ENCODE results near the gene B3GALNT1.

B3GALNT1 gene

GRCh38 chr3:161104561-161105551, at the start of gene B3GALNT1:
Gene B3GALNT1 (minus strand): TSS chr3:161105349. CDS start chr3:161086754, 18,595 bp downstream.
- in situ Hi-C loops (cut with MboI; ENCODE audit: low sequenced_read_pairs), result no loop called here

DNA sequence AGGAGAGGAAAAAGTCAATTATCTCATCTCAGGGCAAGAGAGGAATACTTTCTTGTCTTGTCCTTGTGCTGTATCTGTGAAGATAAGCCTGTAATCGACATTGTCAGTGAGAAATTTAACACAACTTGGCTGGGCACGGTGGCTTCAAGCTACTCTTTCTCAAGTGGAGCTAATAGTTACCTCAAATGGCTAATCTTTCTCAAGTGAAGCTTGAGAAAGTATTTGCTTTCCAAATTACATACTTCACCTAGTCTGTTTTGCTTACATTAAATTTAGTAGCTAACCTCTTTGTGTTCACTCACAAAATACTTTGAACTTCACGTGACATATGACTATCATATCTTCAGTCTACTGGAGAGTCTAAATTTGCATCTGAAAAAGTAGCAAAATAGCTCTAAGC, 48.3 kb upstream of the B3GALNT1 start:
- in situ Hi-C loops (cut with MboI; ENCODE audit: low sequenced_read_pairs), result no loop called here

GRCh38 chr3:161150001-161150525, 44.9 kb upstream of the B3GALNT1 start:
- in situ Hi-C loops (cut with MboI; ENCODE audit: low sequenced_read_pairs), result no loop called here

DNA sequence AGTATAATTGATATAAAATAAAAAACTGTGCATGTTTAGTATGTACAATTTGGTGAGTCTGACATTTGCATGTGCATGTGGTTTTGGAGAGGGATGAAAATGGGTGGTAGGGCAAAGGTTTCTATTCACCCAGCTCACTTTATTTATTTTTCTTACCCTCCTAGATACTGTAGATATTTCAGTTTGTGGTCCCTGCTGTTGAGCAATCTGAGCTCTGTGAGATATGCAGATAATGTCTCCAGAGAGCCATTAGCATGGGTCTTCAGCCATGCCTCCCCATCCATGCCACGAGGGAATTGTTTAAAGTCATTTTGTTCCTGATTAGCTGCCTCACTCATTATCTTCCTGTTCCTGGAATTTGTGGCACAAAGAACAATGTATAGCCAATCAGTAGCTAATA, 44.4 kb upstream of the B3GALNT1 start:
- in situ Hi-C loops (cut with MboI; ENCODE audit: low sequenced_read_pairs), result no loop called here

GRCh38 chr3:161148832-161149475, 43.8 kb upstream of the B3GALNT1 start:
- in situ Hi-C loops (cut with MboI; ENCODE audit: low sequenced_read_pairs), result no loop called here

- in situ Hi-C loops (cut with MboI; ENCODE audit: low sequenced_read_pairs), result no loop called here
Observed at GRCh38 chr3:161142486-161142885, 37.3 kb upstream of the B3GALNT1 start.

DNA sequence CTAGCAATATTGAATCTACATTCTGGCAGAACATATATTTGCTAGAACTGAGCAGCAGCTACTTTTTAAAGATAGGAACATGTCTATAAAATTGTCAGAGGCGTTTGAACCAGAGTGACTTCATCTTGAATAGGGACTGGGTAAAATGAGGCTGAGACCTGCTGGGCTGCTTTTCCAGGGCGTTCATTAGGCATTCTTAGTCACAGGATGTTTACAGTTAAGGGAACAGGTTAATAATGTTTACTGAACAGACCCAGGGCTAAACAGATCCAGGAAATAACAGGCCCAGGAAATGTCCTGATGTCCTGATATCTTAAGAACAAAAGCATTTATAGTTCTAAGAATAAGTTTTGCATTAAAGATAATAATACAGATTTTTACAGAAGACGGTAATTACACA, 34.5 kb upstream of the B3GALNT1 start:
- in situ Hi-C loops (cut with MboI; ENCODE audit: low sequenced_read_pairs), result no loop called here

GRCh38 chr3:161137260-161137659, 32.1 kb upstream of the B3GALNT1 start:
- in situ Hi-C loops (cut with MboI; ENCODE audit: low sequenced_read_pairs), result no loop called here

DNA sequence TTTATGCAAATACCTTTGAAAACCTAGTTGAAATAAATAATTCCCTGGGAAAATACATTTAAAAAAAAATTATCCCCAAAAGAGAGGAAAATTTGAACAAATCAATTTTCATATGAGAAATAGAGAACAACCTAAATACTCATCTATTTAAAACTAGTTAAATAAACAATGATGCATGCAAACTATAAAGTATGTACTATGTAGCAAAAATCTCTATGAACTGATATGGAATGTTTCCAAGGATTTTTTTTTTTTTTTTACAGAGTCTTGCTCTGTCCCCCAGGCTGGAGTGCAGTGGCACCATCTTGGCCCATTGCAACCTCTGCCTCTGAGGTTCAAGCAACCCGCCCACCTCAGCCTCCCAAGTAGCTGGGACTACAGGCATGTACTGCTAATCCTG, 27.2 kb upstream of the B3GALNT1 start:
- in situ Hi-C loops (cut with MboI; ENCODE audit: low sequenced_read_pairs), result no loop called here

GRCh38 chr3:161126495-161126894, 21.3 kb upstream of the B3GALNT1 start:
- in situ Hi-C loops (cut with MboI; ENCODE audit: low sequenced_read_pairs), result no loop called here

GRCh38 chr3:161117646-161118045, 12.5 kb upstream of the B3GALNT1 start:
- in situ Hi-C loops (cut with MboI; ENCODE audit: low sequenced_read_pairs), result no loop called here

DNA sequence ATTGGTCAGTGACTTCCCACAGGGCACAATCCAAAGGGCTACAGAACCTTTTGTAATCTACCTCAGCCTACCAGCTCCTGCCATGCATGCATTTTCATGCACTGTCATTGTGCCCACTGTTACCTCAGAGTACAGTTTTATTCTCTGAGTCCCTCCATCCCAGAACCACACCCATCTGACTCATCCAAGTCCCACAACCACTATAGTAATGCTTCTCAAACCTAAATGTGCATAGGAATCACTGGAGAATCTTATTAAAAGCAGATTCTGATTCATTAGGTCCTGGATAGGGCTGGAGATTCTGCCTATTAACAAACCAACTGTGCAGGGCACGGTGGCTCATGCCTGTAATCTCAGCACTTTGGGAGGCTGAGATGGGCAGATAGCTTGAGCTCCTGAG, 3.7 kb upstream of the B3GALNT1 start:
- in situ Hi-C loops (cut with MboI; ENCODE audit: low sequenced_read_pairs), result no loop called here

DNA sequence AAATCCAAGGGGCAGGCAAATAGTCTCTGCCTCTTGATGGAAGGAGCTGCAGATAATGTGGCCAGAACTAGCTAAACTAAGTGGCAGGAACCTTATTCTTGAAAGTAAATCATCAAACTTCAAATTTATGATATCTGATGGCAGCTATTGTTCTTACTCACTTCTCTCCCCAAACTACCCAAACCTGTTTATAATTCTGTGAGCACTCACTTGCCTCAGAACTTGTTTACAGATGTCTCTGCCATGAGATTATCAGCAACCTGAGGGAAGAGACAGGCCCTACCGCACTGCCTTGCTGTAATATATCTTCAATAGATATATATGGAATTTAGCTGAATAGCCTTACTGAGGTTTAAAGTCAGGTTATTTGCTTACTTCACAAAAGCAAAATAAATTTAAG, 2.2 kb upstream of the B3GALNT1 start:
- in situ Hi-C loops (cut with MboI; ENCODE audit: low sequenced_read_pairs), result no loop called here

- in situ Hi-C loops (cut with MboI; ENCODE audit: low sequenced_read_pairs), result no loop called here
Observed at GRCh38 chr3:161103776-161104385, 1.3 kb downstream of the B3GALNT1 start.

DNA sequence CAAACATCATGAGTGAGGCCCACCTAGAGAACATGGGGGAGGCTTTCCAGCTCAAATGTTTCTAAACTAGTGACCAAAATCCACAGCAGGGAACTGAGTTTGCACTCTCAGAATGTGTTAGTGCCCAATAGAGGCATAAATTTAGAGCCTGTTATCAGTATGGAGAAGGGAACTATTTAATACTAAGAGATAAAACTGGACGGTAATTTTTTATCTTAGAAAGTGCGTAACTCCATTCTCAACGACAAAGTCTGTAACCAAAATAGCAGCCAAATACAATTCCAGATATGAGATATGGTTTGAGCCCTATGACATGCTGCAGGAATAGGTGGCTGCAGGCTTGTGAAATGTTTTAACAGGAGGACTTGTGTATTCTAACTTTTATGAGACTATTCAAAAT, 3.5 kb downstream of the B3GALNT1 start:
- in situ Hi-C loops (cut with MboI; ENCODE audit: low sequenced_read_pairs), result no loop called here

DNA sequence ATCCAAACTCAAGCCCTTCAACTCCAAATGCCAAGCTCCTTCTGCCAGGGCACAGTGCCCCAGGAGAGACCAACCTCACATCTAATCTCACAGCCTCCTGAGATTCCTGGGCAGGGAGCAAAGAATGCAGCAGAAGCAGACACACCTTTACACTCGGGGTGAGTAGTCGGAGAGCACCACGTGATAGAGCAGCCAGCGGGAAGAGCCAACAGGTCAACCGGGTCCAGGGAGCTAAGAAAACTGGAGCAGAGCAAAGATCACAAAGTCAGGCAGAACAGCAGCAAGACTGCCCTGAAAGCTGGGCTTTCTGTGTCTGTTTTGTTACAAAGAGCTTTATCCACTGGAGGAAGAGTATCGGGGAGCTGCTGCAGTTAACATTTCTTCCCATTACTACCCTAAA, 4.2 kb downstream of the B3GALNT1 start:
- in situ Hi-C loops (cut with MboI; ENCODE audit: low sequenced_read_pairs), result no loop called here

GRCh38 chr3:161096771-161097367, 8.3 kb downstream of the B3GALNT1 start:
- in situ Hi-C loops (cut with MboI; ENCODE audit: low sequenced_read_pairs), result no loop called here

- in situ Hi-C loops (cut with MboI; ENCODE audit: low sequenced_read_pairs), result no loop called here
Observed at GRCh38 chr3:161093895-161094294, 11.3 kb downstream of the B3GALNT1 start.

GRCh38 chr3:161084277-161084676, 20.9 kb downstream of the B3GALNT1 start:
- in situ Hi-C loops (cut with MboI; ENCODE audit: low sequenced_read_pairs), result no loop called here

- in situ Hi-C loops (cut with MboI; ENCODE audit: low sequenced_read_pairs), result no loop called here
Observed at GRCh38 chr3:161083131-161083530, 22.0 kb downstream of the B3GALNT1 start.

DNA sequence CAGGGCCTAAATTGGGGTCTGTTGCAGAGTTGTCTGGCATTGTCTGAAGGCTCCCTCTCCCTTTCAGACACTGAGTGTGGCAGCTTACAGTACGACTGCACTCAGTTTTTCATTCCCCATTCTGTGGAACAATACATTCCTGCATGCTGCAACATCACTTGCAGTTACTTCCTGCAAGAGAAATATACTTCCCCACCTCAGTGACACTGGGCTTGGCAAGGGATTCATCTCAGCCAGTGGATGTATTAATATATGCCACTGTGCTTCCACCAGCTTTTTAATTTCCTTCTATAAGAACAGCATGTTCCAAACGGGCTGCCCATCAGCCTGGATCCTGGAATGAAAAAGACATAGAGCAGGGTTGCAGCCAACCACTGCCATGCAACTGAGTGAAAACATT, 23.1 kb downstream of the B3GALNT1 start:
- in situ Hi-C loops (cut with MboI; ENCODE audit: low sequenced_read_pairs), result no loop called here

All from HL-60/S4 treated with phorbol 12-myristate 13-acetate at 8.2 ng/mL for 4 days and 3 days (cell line).